HG03045 (cell line): ENCODE measurements around the gene LRRC42.
"Not testable (repeated sequence)": the region's sequence is repeated elsewhere in the genome, so short reads cannot be mapped to it uniquely, and the experiment has no call there.

ENCODE experiments used
- ATAC-seq: cut with Tn5 transposase; IDR thresholded peaks from one replicate; pipeline ENCODE4 v1.9.1; 2021; ENCODE audit warnings: mild to moderate bottlenecking, moderate library complexity; ENCODE audit not compliant: unreplicated experiment

Gene LRRC42

DNA sequence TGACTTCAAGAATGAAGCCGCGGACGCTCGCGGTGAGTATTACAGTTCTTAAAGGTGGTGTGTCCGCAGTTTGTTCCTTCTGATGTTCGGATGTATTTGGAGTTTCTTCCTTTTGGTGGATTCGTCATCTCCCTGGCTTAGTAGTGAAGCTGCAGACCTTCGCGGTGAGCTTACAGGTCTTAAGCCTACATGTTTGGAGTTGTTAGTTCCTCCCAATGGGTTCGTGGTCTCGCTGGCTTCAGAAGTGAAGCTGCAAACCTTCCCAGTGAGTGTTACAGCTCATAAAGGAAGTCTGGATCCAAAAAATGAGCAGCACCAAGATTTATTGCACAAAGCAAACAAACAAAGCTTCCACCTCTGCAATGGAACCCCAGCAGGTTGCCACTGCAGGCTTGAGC is 57.1 kb downstream of the LRRC42 start:
- no peak for ATAC-seq

DNA sequence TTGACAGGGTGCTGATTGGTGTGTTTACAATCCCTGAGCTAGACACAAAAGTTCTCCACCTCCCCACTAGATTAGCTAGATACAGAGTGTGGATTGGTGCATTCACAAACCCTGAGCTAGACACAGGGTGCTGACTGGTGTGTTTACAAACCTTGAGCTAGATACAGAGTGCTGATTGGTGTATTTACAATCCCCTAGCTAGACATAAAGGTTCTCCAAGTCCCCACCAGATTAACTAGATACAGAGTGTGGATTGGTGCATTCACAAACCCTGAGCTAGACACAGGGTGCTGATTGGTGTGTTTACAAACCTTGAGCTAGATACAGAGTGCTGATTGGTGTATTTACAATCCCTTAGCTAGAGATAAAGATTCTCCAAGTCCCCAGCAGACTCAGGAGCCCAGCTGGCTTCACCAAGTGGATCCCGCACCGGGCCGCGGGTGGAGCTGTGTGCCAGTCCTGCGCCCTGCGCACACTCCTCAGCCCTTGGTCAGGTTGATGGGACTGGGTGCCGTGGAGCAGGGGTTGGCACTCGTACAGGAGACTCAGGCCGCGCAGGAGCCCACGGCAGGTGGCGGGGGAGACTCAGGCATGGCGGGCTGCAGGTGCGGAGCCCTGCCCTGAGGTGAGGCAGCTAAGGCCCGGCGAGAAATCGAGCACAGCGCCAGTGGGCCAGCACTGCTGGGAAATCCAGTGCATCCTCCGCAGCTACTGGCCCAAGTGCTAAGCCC is 57.8 kb downstream of the LRRC42 start:
- not testable (repeated sequence) for ATAC-seq

DNA sequence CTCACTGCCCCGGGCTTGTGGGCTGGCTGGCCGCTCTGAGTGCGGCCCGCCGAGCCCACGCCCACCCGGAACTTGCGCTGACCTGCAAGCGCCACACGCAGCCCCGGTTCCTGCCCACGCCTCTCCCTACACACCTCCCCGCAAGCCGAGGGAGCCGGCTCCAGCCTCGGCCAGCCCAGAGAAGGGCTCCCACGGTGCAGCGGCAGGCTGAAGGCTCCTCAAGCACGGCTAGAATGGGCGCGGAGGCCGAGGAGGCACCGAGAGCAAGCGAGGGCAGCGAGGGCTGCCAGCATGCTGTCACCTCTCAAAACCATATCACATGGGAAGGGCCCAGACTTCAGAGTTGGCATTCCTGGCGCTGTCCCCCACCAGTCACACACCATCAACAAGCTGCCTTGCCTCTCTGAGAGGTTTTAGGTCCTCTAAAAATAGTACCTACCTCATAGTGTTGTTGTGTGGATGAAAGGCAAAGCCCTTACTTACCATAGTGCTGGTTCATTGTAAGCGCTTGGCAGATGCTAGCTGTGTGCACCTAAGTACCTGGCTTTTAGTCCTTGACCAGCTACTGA is 58.4 kb downstream of the LRRC42 start:
- ATAC-seq, result no peak

DNA sequence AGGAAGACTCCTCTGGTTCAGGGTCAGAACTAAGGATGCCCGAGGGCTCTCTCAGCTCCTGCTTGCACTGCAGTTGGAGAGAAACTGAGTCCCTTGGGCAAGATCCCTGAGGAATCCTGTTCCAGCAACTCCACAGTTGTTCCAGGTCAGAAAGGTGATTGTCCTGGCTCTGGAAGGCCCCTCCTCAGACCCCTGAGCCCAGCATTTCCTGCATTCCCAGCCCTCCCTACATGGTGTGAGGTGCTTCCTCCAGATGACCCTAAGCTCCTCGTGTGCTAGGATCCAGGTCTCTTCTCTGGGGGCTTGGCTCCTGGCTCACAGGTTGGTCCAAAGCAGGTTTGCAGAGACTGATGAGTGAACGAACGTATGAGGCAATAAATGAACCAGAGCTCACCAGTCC is 60.4 kb downstream of the LRRC42 start:
- ATAC-seq, result no peak

DNA sequence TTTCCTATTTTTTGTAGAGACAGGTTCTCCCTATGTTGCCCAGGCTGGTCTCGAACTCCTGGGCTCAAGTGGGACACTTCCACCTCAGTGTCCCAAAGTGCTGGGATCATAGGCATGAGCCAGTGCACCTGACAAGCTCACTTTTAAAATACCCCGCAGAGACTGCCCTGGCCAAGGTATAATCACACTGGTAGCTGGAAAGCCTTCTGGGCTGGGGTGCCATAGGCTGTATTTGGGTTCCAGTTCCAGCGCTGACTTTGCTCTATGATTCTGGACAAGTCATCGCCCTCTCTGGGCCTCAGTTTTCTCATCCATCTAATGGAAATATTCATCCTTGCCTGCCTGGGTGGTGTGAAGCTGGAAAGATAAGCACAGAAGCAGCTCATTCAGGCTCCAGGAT is 61.5 kb downstream of the LRRC42 start:
- no peak for ATAC-seq

DNA sequence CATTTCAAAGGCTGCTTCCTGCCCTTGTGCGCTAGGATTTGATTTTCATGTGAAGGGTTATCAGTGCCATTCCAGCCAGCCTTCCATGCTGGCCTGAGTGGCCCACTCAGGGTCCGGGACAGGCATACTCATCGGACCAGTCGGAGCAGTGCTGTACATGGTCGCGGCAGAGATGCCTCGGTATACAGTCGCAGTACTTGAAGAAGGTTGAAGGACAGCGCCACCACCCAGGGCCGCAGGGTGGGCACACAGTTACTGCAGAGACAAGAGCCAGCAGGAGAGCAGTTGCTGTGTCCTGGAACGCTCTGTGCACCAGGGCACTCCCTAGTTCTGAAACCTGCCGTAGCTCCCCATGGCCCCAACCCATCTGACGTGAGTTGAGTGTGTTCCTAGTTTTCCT is 62.7 kb downstream of the LRRC42 start:
- ATAC-seq, result no peak

DNA sequence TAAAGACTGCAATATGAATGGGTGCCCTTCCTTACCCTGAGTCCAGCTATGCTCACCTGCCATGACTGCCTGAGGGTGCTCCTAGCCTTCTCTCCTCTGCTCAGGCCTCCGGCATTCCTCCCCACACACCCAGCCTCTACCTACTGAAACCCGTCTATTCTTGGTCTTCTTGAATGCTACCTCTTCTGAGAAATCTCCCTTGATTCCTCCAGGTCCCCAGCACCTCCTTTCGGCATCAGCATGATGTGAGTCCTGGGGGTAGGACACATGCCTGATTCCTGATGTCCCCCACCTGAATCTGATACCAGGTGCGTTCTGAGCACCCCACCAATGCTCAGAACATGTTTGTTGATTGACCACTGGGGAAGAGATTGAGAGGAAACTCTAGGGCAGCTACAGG is 63.3 kb downstream of the LRRC42 start:
- ATAC-seq, result no peak

DNA sequence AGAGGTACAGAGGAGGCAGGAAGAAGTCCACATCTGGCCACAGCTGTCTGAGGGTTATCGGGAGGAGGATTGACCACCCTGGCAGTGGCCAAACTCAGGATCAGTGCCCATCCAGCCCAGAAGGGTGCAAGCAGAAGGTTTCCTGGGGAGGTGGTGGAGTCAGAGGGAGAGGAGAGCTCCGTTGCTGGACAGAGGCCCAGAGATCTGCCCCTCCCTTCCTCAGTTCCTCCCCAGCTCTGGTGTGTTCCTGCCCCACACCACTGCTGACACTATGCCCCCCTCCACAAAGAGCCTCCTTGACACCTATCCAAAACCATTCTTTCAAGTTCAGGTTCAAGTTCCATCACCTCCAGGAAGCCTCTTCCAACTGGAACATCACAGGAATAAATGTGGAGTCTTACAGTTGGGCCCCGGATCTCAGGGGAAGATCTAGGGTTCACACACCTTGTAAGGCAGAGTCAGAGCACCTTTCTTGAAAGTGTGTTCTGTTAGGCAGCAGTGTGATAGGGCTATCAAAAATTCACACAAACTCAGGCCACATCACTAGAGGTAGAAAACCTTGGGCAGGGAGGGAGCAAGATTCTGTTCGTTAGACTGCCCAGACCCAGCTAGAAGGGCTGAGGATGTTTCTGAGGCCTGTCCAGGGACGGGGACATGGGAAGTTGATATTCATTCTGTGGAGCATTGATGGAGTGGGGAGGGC is 64.4 kb downstream of the LRRC42 start:
- no peak for ATAC-seq

DNA sequence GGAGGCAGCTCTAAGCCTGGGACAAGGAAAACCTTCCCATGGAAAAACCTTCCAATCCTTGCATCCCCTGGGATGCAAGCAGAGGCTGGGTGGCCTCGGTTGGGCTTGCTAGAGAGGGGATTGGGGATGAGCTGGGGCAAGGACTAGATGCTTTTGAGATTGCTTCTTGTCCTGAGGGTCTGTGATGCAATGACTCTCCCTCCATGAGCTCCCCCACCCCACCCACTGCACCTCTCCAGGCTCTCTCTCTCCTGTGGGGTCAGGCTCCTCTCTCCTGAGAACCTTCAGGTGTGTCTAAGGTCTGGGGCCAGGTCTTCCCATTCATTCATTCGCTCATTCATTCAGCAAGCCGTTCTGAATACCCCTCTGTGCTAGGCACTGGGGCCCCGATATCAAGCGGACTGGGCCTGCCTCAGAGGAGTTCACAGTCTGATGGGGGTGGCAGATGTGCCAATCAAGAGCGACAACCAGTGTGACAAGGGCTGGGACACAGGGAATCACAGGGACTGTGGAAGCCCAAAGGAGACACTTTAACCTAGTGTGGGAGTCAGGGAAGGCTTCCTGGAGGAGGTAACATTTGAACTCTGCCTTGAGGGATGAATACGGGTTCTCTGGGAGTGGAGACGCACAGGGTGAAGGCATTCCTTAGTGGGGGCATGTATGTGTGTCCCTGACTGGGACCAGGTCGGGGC is 65.3 kb downstream of the LRRC42 start:
- no peak for ATAC-seq

DNA sequence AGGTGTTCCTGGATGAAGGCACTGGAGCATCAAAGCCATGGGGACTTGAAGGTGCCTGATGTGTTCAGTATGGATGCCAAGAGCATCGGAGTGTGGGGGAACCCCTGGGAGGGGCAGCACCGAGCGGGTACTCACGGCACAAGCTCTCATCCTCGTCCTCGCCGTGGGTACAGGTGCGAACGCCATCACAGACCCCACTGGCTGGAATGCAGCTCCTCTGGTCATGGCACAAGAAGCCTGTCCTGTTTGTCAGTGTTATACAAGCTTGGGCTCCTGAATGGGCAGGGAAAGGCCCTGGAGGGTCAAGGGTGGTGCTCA is 65.8 kb downstream of the LRRC42 start:
- ATAC-seq, result no peak

DNA sequence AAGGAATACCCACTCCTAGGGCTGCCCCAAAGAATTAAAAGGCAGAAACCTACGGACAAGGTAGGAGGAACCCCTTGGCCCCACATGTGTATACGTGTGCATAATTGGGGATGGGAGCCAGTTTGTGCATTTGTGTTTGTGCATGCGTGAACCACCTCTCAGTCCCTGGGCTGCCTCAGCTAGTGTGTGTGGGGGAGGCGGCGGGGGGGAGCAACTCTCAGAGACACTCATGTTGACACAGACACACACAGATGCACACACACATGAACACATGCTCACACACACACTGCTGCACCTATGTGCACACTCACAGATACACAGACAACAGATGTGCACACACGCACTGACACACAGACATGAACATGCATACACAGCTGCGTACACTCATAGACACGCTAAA is 66.7 kb downstream of the LRRC42 start:
- no peak for ATAC-seq

DNA sequence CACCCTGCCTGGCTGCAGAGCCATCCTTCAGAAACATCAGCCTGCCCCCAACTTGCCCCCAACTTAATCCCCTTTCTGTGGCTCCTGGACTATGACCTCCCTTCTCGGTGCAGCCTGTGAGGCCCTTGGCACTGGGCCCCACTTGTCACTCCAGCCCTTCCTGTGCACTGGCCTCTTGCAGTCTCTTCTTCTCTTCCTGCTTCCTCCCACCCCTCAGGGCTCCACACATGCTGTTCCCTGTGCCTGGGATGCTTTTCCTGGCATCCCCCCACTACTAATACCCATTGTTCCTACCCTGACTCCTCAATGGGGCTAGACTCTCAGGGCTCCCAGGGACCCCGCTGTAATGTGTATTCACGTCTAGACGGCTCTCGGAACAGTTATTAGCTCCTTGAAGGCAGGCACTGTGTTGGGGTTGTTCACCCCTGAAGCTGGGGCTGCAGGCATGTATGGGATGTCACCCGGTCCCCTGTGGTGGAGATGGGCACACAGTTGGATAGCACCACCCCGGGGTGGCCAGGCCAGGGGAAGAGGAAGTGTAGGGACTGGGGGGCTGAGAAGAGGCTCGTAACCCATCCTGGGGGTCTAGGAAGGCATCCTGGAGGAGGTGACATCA is 67.4 kb downstream of the LRRC42 start:
- ATAC-seq, result no peak

DNA sequence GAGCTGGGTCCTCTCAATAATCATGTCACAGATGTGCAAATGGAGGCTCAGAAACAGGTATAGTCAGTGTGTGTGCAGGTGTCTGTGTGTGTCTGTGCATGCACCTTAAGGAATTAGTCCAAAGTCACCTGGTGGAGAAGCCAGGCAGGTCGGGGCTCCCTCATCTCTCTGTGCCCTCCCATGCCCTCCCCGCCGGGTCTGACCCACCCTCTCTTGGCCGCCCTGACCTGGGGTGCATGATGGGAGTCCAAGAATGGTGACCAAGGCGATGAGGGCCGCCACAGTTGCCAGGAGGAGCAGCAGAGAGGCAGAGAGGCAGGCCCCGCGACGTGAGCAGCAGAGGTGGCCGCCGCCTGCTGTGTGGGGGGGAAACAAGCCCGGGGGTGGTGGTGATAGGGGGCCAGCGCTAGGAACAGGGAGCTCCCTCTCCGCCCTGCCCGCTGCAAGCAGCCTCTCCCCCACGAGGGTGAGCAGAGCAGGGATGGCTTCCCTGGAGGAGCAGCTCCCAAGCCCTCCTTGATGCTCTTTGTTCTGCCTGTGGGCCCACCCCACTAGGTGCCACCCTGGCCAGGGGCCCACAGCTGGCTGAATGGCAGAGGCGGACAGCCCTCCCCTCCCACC is 68.0 kb downstream of the LRRC42 start:
- no peak for ATAC-seq

DNA sequence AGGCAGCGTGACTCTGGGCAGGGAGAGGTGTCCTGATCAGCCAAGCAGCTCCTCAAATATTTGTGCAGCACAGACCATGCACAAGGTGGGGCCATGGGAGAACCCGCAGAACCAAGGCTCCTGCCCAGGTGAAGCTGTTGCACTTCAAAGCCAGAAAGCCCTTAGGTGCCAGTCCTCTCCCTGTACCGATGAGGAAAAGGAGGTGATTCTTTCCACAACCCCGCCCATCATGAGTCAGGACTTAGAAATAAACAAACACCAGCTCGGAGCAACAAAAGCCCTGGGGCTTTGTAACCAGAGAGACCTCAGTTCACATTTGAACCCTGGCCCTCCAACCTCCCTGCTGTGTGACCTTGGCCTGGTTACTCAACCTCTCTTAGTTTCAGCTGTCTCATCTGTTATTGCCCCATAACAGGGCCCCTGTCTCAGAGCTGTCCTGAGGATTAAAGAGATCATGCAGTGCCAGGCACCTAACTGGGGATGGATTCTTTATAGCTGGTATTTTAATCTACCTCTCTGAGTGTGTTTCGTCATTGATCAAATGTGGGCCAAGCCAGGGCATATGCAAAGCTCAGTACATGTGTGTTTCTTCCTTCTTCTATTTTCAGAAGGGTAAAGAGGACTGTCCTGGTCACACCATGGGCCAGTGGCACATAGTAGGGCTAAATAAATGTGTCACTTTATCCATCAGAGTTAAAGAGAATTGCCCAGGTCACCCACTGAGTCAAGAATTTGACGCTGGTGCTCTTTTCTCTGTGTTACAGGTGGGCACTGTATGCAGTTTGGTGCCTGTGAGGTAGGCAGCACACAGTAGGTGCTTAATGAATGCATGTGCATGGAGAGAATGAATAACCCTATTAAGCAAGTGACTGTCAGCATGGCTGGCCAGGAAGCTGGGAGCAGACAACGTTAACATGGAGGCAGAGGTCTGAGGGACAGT is 70.5 kb downstream of the LRRC42 start:
- no peak for ATAC-seq
